ENCODE data around the gene NDST4.

NDST4 gene

GRCh38 chr4:115119804-115120352 lies 6.5 kb upstream of the NDST4 start:
- no peaks in the 10 kb centered on the region for H3K27me3 ChIP-seq (replicated peaks)
- in situ Hi-C loops (cut with HindIII; ENCODE audit: low pct_ligation_motif_present, low sequenced_read_pairs), result no loop called here
- no peak overlapping the region for H3K27ac ChIP-seq
- no peak for DNase-seq
- no peaks in the 10 kb centered on the region for H3K36me3 ChIP-seq (replicated peaks)
- no peak overlapping the region for H3K4me3 ChIP-seq (ENCODE audit: low read depth, low read length)
- TF ChIP-seq CTCF (IDR thresholded peaks at IDR 0.05; ENCODE audit: low read depth, low read length, missing control alignments), result no peak

- TF ChIP-seq CTCF (IDR thresholded peaks at IDR 0.05; ENCODE audit: low read depth, low read length, missing control alignments), result no peak
- H3K36me3 ChIP-seq (replicated peaks), result no peaks in the 10 kb centered on the region
- no peak overlapping the region for H3K4me3 ChIP-seq (ENCODE audit: low read depth, low read length)
- DNase-seq, result no peak
- no peak overlapping the region for H3K27ac ChIP-seq
- in situ Hi-C loops (cut with HindIII; ENCODE audit: low pct_ligation_motif_present, low sequenced_read_pairs), result no loop called here
- H3K27me3 ChIP-seq (replicated peaks), result no peaks in the 10 kb centered on the region
Observed at GRCh38 chr4:115117651-115118050, 4.2 kb upstream of the NDST4 start.

GRCh38 chr4:115110191-115111181 lies 2.9 kb downstream of the NDST4 start:
- H3K27ac ChIP-seq, result no peak overlapping the region
- no peak for TF ChIP-seq CTCF (IDR thresholded peaks at IDR 0.05; ENCODE audit: low read depth, low read length, missing control alignments)
- in situ Hi-C loops (cut with HindIII; ENCODE audit: low pct_ligation_motif_present, low sequenced_read_pairs), result no loop called here
- H3K4me3 ChIP-seq (ENCODE audit: low read depth, low read length), result no peak overlapping the region
- H3K36me3 ChIP-seq (replicated peaks), result no peaks in the 10 kb centered on the region
- peak; percentile 21 for DNase-seq
- H3K27me3 ChIP-seq (replicated peaks), result no peaks in the 10 kb centered on the region

GRCh38 chr4:115108850-115109249 lies 4.6 kb downstream of the NDST4 start:
- TF ChIP-seq CTCF (IDR thresholded peaks at IDR 0.05; ENCODE audit: low read depth, low read length, missing control alignments), result no peak
- no peak for DNase-seq
- H3K27ac ChIP-seq, result no peak overlapping the region
- no peak overlapping the region for H3K4me3 ChIP-seq (ENCODE audit: low read depth, low read length)
- H3K36me3 ChIP-seq (replicated peaks), result no peaks in the 10 kb centered on the region
- in situ Hi-C loops (cut with HindIII; ENCODE audit: low pct_ligation_motif_present, low sequenced_read_pairs), result no loop called here
- no peaks in the 10 kb centered on the region for H3K27me3 ChIP-seq (replicated peaks)

- no peak for DNase-seq
- Histone ChIP-seq H3K27me3 (replicated peaks) (no peaks in the 10 kb centered on the region), H3K27ac (no peak overlapping the region), H3K4me3 (ENCODE audit: low read depth, low read length) (no peak overlapping the region), H3K36me3 (replicated peaks) (no peaks in the 10 kb centered on the region)
- TF ChIP-seq CTCF (IDR thresholded peaks at IDR 0.05; ENCODE audit: low read depth, low read length, missing control alignments), result no peak
- in situ Hi-C loops (cut with HindIII; ENCODE audit: low pct_ligation_motif_present, low sequenced_read_pairs), result no loop called here
Observed at GRCh38 chr4:115107411-115107810, 6.0 kb downstream of the NDST4 start.
